Measurements from ENCODE around the gene CXCL3.

- TF ChIP-seq CTCF (IDR thresholded peaks at IDR 0.05) (no peak), POLR2A (IDR thresholded peaks at IDR 0.05) (no peak)
Measured at GRCh38 chr4:74038086-74038424, 434 bp downstream of the CXCL3 start.

Data from lower leg skin (tissue), 3 donors.